ENCODE results near the gene HERC4. TPM values are rescaled to one million over a fixed set of nuclear protein-coding genes. Genes with fewer than 3 reads are reported as not detected.

Gene HERC4
- total and polyA plus RNA-seq, 2 donors (not counting 3 experiments of a cell fraction or from before 2014, with no cell fraction given): 10.6 to 73.7 TPM

- Histone ChIP-seq H3K36me3 (ENCODE audit: control insufficient read depth in 2 of 2, extremely low read depth in 1 of 2, insufficient read depth in 2 of 2, low read length in 2 of 2) (no peaks in the 10 kb centered on the region), H3K27ac (ENCODE audit: insufficient read depth, low read depth, low read length) (no peak within 1 kb of the TSS), H3K9me1 (replicated peaks; ENCODE audit: control insufficient read depth, extremely low read depth, insufficient read depth, low read length) (no peaks in the 10 kb centered on the region), H3K4me1 (ENCODE audit: control insufficient read depth, extremely low read depth, insufficient read depth, low read length) (peaks cover 6% of the 10 kb centered on the region), H3K27me3 (ENCODE audit: control insufficient read depth in 2 of 2, insufficient read depth in 2 of 2, low read length in 2 of 2) (no peaks in the 10 kb centered on the region), H3K9me3 (replicated peaks; ENCODE audit: control insufficient read depth, insufficient read depth, low read length) (no peaks in the 10 kb centered on the region), H2AFZ (ENCODE audit: low read depth, low read length) (peak within 1 kb of the TSS; percentile 36), H3K4me3 (replicated peaks in 1 of 3; ENCODE audit: insufficient read depth in 1 of 3, low read depth in 1 of 3, low read length in 3 of 3) (no peak within 1 kb of the TSS), H3K4me2 (ENCODE audit: insufficient read depth, low read length) (no peak within 1 kb of the TSS), H3K9ac (replicated peaks; ENCODE audit: extremely low read depth, insufficient read depth, low read length) (no peak within 1 kb of the TSS), H3K79me2 (ENCODE audit: control insufficient read depth, insufficient read depth, low read length) (no peaks in the 10 kb centered on the region), H4K20me1 (replicated peaks; ENCODE audit: control insufficient read depth, extremely low read depth, insufficient read depth, low read length) (no peaks in the 10 kb centered on the region)
- POLR2A ChIA-PET: no interaction called here
- intact Hi-C loops (cut with micrococcal nuclease): no loop called here
- CTCF ChIA-PET: interaction anchor here (1.0 to 1.2 kb wide), 2 partner anchors 8 to 24 kb away, joined by 3 read pairs; no protein-coding TSS in a partner anchor
- BruUV-seq (replicated peaks): no TSS peak
- dilution Hi-C loops (cut with MboI; ENCODE audit: extremely low pct_ligation_motif_present, low sequenced_read_pairs): no loop called here
- TF ChIP-seq, protein P1, sequence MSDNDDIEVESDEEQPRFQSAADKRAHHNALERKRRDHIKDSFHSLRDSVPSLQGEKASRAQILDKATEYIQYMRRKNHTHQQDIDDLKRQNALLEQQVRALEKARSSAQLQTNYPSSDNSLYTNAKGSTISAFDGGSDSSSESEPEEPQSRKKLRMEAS (IDR thresholded peaks at IDR 0.05; ENCODE audit: insufficient read depth, insufficient read length): no peak
- TF ChIP-seq FOS (IDR thresholded peaks at IDR 0.05; ENCODE audit: borderline replicate concordance, insufficient read depth, low read length) (no peak), GATA2 (IDR thresholded peaks at IDR 0.05; ENCODE audit: insufficient read depth, insufficient read length, low read depth, low read length) (no peak), CTCF (IDR thresholded peaks at IDR 0.05; ENCODE audit: extremely low read depth in 1 of 2, insufficient read depth in 1 of 2, low read depth in 1 of 2, low read length in 2 of 2) (no peak), POLR2AphosphoS5 (IDR thresholded peaks at IDR 0.05; ENCODE audit: insufficient read depth, low read depth, low read length) (no peak), EZH2 (IDR thresholded peaks at IDR 0.05; ENCODE audit: borderline replicate concordance, low read depth, low read length, severe bottlenecking) (no peak), MYC (IDR thresholded peaks at IDR 0.05; ENCODE audit: low read depth, low read length) (no peak), POLR2A (IDR thresholded peaks at IDR 0.05; ENCODE audit: low read depth, low read length) (no peak), JUN (IDR thresholded peaks at IDR 0.05; ENCODE audit: borderline replicate concordance, insufficient read depth, insufficient read length, low read depth) (no peak)
- no peak for DNase-seq (ENCODE audit: low read depth, low spot score)
- no peak for FAIRE-seq
Observed at GRCh38 chr10:68109331-68109730, 34.2 kb upstream of the HERC4 start, which contains the start of gene MYPN. Gene MYPN (plus strand): TSS chr10:68109488. CDS start chr10:68121439, 11,951 bp downstream.

All from endothelial cell of umbilical vein (primary cell).